DMS153 treated with DMSO at 0.1 percent for 48 hours (cell line): Measurements from ENCODE around the gene ZMIZ1.

ENCODE experiments used
- DNase-seq: peaks from one replicate; lab custom pipeline; 2025; ENCODE audit not compliant: unreplicated experiment; lab: John Stamatoyannopoulos, UW

Gene ZMIZ1, protein sequence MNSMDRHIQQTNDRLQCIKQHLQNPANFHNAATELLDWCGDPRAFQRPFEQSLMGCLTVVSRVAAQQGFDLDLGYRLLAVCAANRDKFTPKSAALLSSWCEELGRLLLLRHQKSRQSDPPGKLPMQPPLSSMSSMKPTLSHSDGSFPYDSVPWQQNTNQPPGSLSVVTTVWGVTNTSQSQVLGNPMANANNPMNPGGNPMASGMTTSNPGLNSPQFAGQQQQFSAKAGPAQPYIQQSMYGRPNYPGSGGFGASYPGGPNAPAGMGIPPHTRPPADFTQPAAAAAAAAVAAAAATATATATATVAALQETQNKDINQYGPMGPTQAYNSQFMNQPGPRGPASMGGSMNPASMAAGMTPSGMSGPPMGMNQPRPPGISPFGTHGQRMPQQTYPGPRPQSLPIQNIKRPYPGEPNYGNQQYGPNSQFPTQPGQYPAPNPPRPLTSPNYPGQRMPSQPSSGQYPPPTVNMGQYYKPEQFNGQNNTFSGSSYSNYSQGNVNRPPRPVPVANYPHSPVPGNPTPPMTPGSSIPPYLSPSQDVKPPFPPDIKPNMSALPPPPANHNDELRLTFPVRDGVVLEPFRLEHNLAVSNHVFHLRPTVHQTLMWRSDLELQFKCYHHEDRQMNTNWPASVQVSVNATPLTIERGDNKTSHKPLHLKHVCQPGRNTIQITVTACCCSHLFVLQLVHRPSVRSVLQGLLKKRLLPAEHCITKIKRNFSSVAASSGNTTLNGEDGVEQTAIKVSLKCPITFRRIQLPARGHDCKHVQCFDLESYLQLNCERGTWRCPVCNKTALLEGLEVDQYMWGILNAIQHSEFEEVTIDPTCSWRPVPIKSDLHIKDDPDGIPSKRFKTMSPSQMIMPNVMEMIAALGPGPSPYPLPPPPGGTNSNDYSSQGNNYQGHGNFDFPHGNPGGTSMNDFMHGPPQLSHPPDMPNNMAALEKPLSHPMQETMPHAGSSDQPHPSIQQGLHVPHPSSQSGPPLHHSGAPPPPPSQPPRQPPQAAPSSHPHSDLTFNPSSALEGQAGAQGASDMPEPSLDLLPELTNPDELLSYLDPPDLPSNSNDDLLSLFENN

DNA sequence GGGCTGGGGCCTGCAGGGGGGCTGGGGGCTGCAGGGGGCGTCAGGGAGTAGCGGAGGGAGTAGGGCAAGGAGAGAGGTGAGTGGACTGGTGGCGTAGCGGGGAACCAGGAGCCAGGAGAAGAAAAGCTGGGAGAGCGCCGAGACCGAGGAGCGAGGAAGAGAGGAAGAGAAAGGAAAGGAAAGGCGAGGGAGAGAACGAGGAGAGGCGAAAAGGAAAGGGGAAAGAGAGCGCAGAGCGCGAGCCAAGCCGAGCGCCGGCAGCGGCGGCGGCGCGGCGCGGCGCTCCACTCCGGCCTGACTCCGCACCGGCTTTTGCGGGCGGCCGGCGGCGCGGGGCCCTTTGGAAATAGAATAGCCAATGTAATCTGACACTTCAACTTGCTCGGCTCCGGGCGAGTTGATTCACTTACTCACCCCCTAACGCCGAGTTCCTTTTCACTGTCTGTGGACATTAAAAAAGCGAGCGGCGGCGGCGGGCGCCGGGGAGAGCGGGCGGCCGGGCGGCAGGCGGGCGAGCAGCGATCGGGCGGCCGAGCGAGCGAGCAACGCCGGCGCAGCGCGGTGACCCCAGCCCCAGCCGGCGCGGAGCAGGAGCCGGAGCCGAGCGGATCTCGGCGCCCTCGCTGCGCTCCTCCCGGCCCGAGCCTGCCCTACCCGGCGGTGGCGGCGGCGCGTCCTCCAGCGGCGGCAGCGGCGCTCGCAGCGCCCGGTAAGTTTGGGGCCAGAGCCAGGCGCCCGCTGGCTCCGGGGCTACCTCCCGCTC, at the start of gene ZMIZ1:
Gene ZMIZ1 (plus strand): TSS at position 405 of the 763 bp plus-strand sequence. CDS start 132,667 bp downstream, outside the sequence.
- DNase-seq = peak; percentile 87

DNA sequence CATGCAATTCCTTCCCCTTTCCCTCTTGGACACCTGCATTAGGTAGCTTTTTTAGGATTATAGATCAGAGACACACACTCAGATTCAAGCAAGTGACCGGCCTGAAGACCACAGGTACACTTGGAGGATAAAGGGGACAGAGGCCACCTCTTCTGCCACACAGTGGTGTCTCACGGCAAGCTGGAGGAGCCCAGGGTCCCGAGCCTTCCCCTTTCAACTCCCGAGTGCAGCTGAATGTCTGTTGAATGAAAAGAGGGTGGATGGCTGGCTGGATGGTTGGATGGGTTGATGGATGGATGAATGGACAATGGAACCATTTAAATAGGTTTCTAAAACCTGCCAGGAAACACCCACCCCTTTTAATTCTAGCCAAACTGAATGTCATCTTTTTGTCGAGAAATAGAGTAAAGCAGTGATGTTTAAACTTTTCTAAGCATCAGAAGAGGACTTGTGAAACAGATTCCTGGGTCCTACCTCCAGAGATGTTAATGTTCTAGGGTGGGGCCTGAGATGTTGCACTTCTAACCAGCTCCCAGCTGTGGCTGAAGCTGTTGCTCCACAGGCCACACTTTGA, 49.2 kb upstream of the ZMIZ1 start:
- no peak for DNase-seq

DNA sequence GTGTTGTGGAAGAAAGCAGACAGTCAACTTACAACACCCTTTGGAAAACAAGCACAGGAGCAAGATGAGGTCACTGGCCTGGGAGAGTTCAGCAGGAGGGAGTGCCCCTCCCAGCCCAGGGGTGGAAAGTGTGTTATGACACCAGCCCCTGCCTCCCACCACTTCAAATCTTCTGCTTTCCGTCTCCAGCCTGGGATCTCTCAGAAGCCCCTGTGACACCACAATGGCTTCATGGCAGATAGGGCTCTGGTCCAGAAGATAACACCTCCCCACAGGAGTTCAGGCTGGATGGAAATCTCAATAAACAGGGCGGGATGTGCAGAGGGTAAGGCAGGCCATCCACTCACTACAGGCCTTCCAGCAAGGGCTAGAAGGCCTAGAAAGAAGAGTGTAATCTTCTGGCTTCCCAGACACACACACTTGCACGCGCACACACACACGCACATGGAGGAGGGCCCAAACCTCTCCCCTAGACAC, 48.7 kb upstream of the ZMIZ1 start:
- DNase-seq = no peak

- DNase-seq = no peak
Measured at GRCh38 chr10:79020605-79021004, 48.2 kb upstream of the ZMIZ1 start.

DNA sequence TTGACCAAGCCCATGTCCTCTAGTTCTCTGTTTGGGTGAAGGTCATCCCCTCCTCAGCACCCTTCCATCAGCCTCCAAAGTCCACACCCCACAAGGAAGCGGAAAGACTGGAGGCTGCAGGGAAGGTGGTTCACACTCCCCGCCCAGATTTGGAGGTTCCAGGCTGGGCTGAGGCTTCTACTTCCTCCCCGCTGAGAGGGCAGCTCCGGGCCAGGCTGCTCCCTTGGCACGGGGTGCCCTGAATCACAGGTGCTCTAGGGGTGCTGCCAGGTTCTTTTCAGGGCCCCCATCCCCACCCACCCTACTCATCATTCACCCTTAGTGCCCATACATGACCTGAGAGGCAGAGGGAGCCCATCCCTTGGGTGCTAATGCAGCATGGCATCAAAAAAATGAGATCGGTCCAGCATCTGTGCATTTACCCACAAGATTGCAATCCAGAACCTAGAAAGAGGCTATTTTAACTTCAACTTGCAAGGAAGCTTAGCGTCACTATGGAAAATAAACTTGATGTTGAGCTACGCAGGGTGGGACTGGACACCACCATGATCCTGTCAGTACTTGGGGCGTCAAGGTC, 47.3 kb upstream of the ZMIZ1 start:
- no peak for DNase-seq

GRCh38 chr10:79021948-79022499, 46.7 kb upstream of the ZMIZ1 start:
- DNase-seq = no peak

- DNase-seq = no peak
Measured at GRCh38 chr10:79022565-79023230, 46.1 kb upstream of the ZMIZ1 start.

DNA sequence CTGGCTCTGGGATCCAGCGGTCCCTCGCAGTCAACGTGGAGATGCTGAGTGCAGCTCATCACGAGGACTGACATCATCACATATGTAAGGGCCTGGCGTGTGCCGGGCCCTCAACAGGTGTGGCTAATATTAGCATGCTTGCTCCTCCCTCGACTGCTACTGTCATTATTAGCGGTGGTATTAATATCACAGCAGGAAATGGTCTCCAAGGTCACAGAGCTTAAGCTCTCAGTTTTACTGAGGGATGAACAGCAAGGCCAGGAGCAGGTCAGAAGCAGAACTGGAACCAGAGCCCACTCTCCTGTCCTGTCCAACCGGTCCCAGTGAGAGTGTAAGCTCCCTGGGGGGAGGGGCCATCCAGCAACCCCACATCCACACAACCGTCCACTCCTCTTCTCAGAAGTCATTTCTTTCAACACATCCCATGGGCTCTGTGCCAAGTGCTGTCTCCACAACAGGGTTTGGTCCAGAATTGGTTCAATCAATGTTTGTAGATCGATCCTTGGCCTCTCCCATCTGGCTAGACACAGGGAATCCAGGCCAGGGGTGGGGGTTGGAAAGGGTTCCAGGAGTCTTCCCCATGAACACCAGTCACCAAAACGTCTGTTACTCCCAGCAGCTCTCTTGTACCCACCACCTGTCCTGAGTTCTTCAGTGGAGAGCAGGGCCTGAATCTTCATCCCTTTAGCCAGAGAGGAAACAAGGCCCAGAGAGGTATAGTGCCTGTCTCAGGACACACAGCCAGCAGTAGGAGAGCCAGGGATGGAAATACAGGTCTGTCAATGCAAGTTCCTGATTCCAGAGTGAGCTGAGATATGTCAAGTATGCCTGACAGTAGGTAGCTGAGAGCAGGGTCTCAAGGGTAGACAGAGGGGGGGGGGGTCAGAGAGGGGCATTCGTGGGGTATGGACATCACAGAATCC, 45.3 kb upstream of the ZMIZ1 start:
- DNase-seq = no peak

DNA sequence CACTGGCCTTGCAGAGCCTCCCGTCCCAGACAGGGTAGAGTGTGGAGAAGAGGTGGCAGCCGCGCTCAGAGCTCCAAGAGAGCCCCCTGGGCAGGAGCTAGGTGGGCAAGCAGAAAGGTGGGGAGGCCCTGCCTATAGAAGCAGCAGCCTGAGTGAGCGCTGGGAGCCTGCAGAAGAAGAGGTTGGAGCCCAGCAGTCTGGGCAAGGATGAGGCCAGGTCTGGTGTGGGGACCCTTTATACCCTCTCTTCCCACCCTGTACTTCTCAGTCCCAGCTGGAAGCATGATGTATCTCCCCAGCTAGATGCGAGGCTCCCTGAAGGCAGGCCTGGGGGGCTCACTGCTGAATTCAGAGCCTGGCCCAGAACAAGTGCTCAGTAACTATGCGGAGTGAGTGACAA, 44.5 kb upstream of the ZMIZ1 start:
- no peak for DNase-seq

DNA sequence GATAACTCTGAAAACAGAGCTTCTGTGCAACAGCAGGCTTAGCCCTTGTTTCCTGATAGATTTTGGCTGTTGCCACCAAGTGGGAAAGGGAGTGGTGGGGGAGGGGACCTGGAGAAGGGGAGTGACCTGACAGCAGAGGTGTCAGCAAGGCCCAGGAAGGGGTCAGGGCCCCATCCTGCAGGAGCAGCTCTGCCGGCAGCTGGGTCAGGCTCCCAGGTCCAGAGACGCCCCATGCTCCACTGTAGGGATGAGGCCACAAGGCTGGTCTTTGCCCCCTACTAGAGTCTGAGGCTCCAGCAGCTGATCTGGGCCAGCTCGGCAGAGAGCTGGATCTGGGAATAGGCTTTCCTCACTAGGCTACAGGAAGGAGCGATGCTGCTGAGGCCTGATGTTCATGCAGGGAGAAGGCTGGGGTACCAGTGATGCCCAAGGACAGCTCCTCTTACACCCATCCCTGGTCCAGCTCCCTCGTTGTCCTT, 44.0 kb upstream of the ZMIZ1 start:
- DNase-seq = no peak

DNA sequence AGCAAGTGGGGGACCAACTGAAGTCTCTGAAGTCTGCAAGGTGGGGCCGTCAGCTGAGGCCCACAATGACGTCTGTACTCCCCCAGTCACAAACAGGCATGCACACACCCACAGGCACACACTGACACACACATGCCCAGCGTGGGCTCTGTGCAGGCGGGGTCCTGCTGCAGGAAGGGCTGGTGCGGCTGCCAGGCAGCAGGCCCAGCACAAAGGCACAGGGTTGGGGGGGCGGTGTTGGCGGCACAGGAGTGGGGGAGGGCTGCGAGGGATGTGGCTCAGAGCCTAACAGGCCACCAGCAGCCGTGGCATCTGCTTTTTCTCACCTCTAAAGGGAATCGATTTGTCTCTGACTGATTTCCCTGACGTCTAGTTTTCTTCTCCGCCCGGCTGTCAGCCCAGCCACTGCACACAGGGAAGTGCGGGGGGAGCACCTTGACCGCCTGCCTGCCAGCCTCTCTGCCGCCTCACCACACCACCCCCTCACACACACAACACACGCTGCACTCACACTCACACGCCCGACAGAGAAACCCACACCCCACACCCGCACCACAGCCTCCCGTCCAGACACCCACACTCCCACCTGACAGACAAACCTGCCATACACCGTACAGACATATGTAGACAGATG, 43.5 kb upstream of the ZMIZ1 start:
- DNase-seq = no peak

- DNase-seq = no peak
Measured at GRCh38 chr10:79026341-79026761, 42.4 kb upstream of the ZMIZ1 start.

- no peak for DNase-seq
Measured at GRCh38 chr10:79026806-79027146, 42.0 kb upstream of the ZMIZ1 start.

- peak; percentile 56 for DNase-seq
Measured at GRCh38 chr10:79027147-79028055, 41.4 kb upstream of the ZMIZ1 start.

DNA sequence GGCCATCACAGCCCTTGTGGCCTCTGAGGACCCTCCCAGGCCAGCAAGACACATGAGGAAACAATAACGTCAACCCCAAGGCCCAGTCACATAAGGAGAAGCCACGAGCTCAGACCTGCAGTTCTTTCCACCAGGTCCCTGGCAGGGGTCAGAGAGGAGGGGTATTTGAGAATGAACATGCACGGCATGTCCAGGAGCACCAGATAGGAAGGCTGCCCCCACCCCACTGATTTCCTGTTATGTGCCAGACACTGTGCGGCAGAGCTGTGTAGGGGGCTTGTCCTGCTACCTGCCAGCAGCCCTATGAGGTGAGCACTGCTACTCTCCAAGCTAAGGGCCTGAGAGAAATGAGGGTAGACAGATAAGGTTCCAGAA, 40.7 kb upstream of the ZMIZ1 start:
- DNase-seq = no peak

DNA sequence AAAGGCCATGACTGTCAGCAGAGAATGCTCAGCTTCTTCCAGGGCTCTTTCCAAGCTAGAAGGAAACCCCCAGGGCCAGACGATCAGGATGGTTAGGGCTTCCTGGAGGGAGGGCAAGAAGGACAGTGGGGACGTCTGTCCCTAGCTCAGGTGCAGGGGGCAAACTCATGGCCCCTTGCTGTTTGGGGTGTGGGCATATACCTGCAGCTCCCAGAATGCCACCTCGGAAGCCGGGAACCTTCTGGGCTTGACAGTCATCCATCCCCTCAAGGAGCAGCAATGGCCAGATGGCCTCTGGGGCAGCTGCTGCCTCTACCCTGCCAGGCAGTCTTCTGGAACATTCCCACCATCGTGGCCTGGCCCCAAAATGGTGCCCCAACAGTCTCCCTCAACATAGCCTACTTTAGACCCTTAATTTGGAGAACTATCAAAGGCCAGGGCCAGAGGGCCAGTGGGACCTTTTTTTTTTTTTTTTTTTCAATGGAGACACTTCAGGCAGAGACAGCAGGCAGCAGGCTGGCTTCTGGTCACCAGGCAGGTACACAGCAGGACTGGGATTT, 40.2 kb upstream of the ZMIZ1 start:
- DNase-seq = no peak
